GM10266 (cell line): ENCODE measurements around the gene C1R.
"Not testable (repeated sequence)": the region's sequence is repeated elsewhere in the genome, so short reads cannot be mapped to it uniquely, and the experiment has no call there.

ENCODE experiments used
- DNase-seq: peaks from one replicate; pipeline ENCODE4 v3.0.0; 2012; ENCODE audit errors: extremely low spot score
- TF ChIP-seq, protein P1 (sequence below): IDR thresholded peaks from 2 replicates; pipeline ENCODE4 v1.5.1; 2012; ENCODE audit warnings: mild to moderate bottlenecking, low read depth; ENCODE audit not compliant: control insufficient read depth, insufficient read depth; ENCODE audit errors: missing control alignments

The C1R gene

DNA sequence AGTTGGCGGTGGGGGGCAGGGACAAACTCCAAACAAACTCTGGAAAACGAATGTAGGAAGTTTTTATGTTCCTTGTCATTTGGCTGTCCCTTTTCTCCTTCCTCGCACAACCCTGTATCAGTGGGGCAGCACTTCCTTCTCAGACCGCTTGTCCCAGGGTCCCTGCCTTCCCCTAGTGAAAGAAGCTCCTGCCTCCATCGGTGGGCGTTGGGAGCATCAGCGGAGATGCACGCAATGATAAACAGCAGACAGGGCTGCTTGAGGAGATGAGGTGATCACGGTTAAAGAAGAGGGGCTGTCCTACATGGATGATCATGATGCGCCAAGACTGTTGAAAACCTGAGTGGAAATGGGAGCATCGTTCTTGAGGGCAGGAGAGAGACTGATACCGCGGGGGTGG is 31.1 kb downstream of the C1R start:
- TF ChIP-seq, protein P1, sequence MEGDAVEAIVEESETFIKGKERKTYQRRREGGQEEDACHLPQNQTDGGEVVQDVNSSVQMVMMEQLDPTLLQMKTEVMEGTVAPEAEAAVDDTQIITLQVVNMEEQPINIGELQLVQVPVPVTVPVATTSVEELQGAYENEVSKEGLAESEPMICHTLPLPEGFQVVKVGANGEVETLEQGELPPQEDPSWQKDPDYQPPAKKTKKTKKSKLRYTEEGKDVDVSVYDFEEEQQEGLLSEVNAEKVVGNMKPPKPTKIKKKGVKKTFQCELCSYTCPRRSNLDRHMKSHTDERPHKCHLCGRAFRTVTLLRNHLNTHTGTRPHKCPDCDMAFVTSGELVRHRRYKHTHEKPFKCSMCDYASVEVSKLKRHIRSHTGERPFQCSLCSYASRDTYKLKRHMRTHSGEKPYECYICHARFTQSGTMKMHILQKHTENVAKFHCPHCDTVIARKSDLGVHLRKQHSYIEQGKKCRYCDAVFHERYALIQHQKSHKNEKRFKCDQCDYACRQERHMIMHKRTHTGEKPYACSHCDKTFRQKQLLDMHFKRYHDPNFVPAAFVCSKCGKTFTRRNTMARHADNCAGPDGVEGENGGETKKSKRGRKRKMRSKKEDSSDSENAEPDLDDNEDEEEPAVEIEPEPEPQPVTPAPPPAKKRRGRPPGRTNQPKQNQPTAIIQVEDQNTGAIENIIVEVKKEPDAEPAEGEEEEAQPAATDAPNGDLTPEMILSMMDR = no peak
- no peak for DNase-seq

DNA sequence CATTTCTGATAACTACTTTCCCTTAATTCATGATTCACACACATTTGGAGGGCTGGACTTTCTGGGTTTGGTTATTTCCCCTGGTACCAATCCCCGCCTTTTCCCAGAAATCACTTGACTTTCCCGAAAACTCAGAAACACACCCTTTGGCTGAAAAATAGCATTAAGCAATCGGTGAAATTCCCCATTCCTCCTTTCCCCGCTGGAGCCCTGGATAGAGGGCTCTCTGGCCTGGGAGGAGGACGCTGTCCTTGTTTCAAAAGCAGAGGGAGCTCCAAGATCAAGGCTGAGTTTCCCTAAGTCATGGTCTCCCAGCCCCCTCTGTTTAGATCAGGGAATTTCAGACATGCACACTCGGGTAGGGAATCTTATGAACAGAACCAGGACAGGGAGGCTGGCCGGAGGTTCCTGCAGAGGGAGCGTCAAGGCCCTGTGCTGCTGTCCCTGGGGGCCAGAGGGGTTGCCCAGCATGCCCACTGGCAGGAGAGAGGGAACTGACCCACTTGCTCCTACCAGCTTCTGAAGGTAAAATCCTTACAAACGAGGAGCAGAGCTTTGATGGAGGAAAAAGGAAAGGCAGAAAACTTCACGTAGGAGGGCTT is 31.8 kb downstream of the C1R start, which contains the start of gene C1S:
TSS of gene C1S (plus strand) at position 366 of the 602 bp plus-strand sequence. CDS start 1,195 bp downstream, outside the sequence.
- TF ChIP-seq, protein P1 = no peak
- no peak for DNase-seq

DNA sequence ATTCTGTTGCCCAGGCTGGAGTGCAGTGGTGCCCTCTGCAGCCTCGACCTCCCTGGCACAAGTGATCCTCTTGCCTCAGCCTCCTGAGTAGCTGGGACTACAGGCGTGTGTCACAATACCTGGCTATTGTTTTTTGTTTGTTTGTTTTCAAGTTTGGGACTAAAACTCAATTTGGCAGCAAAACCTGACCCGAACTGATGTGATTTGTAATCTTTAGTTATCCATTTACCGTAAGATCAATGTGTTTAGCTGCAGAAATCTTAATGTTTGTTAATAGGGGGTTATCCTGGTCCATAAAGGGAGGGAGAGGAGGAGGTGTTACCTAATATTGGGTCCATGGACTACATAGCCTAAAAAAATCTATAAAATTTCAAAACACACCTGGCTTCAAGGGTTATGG is 32.5 kb downstream of the C1R start:
- DNase-seq = no peak
- TF ChIP-seq, protein P1 = no peak

DNA sequence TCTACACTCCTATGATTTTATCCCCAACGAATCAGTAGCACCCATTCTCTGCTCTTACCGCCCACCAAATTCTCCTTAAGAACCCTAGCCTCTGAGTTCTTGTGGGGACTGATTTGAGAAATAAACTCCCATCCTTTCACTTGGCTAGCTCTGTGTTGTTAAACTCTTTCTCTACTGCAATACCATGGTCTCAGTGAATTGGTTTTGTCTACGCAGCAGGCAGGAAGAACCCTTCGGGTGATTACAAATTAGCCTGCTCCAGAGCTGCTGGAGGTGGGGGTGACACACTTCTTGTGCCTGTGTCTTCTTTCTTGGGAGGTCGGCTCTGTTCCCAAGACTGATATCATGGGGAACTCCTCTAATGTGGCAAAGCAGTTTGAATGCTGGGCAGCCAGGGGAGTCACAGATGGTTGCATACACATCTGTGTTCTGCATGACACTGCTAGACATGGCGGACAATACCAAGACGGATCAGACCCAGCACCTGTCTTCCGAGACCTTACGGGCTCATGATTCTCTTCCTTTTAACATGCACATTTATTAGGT is 33.3 kb downstream of the C1R start:
- TF ChIP-seq, protein P1 = no peak
- no peak for DNase-seq

DNA sequence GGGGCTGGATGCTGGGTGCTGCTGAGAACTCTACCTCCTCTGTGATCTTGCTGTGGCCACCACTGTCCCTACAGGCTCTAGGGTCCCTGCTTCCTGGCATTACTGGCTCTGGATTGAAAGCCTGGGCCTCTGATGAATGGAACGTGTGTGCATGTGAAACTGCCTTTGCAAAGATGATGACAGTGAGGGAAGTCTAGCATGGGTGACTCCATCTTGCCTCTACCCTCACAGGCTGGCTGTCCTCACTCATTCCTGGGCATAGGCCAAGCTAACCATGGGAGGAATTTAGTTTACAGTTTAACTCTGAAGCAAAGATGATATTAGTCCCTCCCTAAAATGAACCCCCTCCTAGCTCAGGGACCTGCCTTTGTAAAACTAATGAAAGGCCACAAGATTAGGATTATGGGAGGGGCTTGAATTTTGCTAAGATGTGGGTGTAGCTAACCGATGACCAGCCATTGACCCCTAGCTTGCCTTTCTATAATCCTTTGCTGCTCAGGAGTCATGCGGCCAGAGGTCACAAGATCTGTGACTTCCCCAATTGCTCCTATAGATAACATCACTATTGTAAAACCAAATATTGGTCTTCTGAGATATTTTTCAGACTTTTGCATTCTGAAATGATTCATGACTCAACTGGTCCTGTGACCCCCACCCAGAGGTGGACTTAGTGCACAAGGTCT is 33.9 kb downstream of the C1R start:
- no peak for DNase-seq
- TF ChIP-seq, protein P1 = no peak

DNA sequence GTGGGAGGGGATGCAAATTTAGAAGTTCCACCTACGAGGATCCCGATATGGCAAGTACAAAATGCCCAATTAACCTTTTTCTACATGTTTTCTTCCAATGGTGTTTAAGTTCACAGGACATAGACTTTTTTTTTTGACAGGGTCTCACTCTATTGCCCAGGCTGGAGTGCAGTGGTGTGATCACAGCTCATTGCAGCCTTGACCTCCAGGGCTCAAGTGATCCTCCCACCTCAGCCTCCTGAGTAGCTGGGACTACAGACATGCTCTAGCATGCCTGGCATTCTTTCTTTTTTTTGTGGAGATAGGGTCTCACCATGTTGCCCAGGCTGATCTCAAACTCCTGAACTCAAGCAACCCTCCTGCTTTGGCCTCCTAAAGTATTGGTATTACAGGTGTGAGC is 36.5 kb downstream of the C1R start:
- not testable (repeated sequence) for DNase-seq

DNA sequence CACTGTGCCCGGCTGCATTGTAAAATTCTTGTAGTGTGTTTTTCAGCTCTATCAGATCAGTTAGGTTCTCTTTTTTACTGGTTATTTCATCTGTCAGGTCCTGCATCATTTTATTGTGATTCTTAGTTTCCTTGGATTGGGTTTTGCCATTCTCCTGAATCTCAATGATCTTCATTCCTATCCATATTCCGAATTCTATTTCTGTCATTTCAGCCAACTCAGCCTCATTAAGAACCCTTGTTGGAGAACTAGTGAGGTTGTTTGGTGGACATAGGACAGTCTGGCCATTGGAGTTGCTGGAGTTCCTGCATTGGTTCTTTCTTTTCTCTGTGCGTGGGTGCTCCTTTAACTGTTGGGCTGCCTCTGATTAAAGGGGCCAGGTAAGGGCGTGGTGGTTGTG is 37.3 kb downstream of the C1R start:
- no peak for DNase-seq
- TF ChIP-seq, protein P1 = no peak

DNA sequence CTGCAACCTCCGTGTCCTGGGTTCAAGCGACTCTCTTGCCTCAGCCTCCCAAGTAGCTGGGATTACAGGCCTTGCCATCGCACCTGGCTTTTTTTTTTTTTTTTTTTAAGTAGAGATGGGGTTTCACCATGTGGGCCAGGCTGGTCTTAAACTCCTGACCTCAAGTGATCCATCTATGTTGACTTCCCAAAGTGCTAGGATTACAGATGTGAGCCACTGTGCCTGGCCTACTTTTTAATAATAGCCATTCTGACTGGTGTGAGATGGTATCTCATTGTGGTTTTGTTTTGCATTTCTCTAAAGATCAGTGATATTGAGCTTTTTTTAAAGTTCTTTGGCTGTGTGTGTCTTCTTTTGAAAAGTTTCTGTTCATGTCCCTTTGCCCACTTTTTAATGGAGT is 42.3 kb downstream of the C1R start:
- not testable (repeated sequence) for DNase-seq

DNA sequence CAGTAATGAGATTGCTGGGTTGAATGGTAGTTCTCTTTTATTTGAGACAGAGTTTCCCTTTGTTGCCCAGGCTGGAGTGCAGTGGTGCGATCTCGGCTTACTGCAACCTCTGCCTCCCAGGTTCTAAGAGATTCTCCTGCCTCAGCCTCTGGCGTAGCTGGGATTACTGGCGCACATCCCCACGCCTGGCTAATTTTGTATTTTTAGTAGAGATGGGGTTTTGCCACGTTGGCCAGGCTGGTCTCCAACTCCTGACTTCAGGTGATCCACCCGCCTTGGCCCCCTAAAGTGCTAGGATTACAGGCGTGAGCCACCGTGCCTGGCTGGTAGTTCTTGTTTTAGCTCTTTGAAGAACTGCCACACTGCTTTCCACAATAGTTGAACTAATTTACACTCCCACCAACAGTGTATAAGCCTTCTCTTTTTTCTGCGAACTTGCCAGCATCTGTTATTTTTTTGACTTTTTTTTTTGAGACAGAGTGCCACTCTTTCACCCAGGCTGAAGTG is 42.7 kb downstream of the C1R start:
- not testable (repeated sequence) for DNase-seq
